MG63 (cell line): ENCODE data around the gene PI4KA. TPM values are rescaled to one million over a fixed set of nuclear protein-coding genes. Genes with fewer than 3 reads are reported as not detected.
"Not testable (repeated sequence)": the region's sequence is repeated elsewhere in the genome, so short reads cannot be mapped to it uniquely, and the experiment has no call there.

Source experiments
- DNase-seq: peaks from one replicate; pipeline ENCODE4 v3.0.0-alpha.2; 2020
- H3K27me3 ChIP-seq: fragments of 250-450 bp; sonication (Bioruptor Pico); 2 replicates; pipeline ENCODE4 v1.5.1; 2020; ENCODE audit warnings: mild to moderate bottlenecking, moderate library complexity
- H3K36me3 ChIP-seq: fragments of 250-450 bp; sonication (Bioruptor Pico); 2 replicates; pipeline ENCODE4 v1.5.1; 2020; ENCODE audit warnings: mild to moderate bottlenecking, moderate library complexity
- H3K4me3 ChIP-seq: fragments of 250-450 bp; sonication (Bioruptor Pico); 2 replicates; pipeline ENCODE4 v1.5.1; 2020; ENCODE audit warnings: mild to moderate bottlenecking, moderate library complexity
- H3K9me3 ChIP-seq: fragments of 250-450 bp; sonication (Bioruptor Pico); 2 replicates; pipeline ENCODE4 v1.5.1; 2020; ENCODE audit warnings: mild to moderate bottlenecking, moderate library complexity
- total RNA-seq: library from RNA; depleted of rRNA; stranded (reverse); fragments of >200 nt; shearing (Covaris generic); gene quantifications from 2 replicates; pipeline ENCODE4 v1.2.3, GENCODE V29; 2014; ENCODE audit warnings: low replicate concordance

The PI4KA gene
- total RNA-seq, 1 experiment from 2014 or later = 24.3 TPM

DNA sequence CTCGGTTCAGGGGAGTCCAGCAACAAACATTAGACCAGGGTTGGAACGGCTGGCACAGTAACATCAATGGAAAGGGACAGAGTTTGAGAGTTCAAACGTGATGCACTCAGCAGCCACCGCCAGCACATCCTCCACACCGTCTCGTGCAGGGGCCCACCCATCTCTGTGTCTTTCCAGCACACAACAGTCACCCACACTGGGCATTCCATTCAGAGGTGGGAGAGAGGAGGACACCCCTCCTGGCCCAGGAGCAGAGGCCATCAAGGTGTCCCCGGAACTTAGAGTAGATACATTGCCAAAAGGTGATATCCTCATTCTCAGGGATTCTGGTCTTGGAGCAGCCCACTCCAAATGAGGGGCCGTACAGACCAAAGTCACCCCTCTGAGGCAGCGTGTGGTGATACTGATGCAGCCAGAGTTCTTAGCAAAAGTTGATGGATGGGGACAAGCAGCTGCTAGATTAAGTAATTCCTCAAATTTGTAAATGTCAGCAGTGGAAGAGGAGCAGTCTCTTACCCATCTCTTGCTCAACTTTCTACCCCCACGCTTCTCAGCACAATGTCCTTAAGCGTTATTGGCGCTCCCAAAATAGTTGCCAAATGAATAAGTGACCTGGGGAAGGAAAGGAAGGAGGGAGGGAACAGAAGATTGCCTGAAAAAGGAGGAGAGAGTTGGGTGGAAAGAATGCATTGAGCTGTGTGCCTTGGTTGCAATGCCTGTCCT lies 5.7 kb upstream of the PI4KA start:
- no peak for DNase-seq
- no peak overlapping the region for H3K4me3 ChIP-seq
- H3K9me3 ChIP-seq = no peaks in the 10 kb centered on the region
- peaks cover 2% of the 10 kb centered on the region for H3K36me3 ChIP-seq
- no peaks in the 10 kb centered on the region for H3K27me3 ChIP-seq

- Histone ChIP-seq H3K4me3 (no peak overlapping the region), H3K36me3 (peaks cover 2% of the 10 kb centered on the region), H3K27me3 (no peaks in the 10 kb centered on the region), H3K9me3 (no peaks in the 10 kb centered on the region)
- no peak for DNase-seq
Observed at GRCh38 chr22:20863366-20863765, 4.8 kb upstream of the PI4KA start.

DNA sequence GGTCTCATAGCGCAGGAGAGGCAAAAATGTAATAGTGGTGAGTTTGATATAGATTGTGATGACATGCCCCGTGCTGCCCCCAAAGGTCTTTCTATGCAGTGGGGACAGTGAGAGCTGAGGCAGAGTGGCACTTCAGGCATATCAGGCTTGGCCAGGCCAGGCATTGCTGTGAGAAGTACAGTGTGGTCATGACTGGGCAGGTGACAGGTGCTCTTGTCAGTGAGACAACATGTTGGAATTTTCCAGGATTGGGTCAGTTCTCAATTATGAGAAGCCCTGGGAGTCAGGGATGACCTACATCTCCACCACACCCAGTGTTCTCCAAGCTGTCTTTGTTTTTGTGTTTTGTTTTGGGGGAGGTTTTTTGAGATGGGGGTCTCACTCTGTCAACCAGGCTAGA lies 3.9 kb upstream of the PI4KA start:
- no peaks in the 10 kb centered on the region for H3K27me3 ChIP-seq
- H3K4me3 ChIP-seq = no peak overlapping the region
- no peak for DNase-seq
- H3K9me3 ChIP-seq = no peaks in the 10 kb centered on the region
- H3K36me3 ChIP-seq = peaks cover 2% of the 10 kb centered on the region

GRCh38 chr22:20859615-20860014 lies 1.0 kb upstream of the PI4KA start:
- Histone ChIP-seq H3K36me3 (peaks cover 2% of the 10 kb centered on the region), H3K4me3 (peak overlapping the region; percentile 84), H3K9me3 (no peaks in the 10 kb centered on the region), H3K27me3 (no peaks in the 10 kb centered on the region)
- DNase-seq = no peak

- Histone ChIP-seq H3K9me3 (no peaks in the 10 kb centered on the region), H3K36me3 (peaks cover 2% of the 10 kb centered on the region), H3K27me3 (no peaks in the 10 kb centered on the region), H3K4me3 (peak overlapping the region; percentile 84)
- DNase-seq = peak; percentile 88
Observed at GRCh38 chr22:20857838-20858614, 585 bp downstream of the PI4KA start.

- DNase-seq = no peak
- Histone ChIP-seq H3K4me3 (peak overlapping the region; percentile 84), H3K9me3 (no peaks in the 10 kb centered on the region), H3K27me3 (no peaks in the 10 kb centered on the region), H3K36me3 (peaks cover 2% of the 10 kb centered on the region)
Observed at GRCh38 chr22:20857247-20857643, 1.4 kb downstream of the PI4KA start.

- no peaks in the 10 kb centered on the region for H3K9me3 ChIP-seq
Observed at GRCh38 chr22:20853236-20853660, 5.4 kb downstream of the PI4KA start.

DNA sequence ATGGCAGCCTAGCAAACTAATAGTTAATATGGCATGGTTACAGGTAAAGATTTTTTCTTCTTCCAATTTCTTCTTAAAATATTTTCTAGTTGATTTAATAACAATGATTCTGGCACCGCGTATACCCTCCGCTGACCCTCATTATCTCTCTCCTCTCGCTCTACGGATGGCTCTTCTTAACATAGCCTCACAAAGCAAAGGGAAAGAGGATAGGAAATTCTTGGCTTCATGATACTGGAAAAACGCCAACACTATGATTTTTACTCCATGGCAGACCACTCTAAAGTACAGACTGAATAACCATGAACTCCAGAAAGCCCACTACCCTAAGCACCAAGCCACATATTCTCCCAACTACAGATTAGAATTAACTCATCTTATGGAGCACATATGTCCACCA lies 6.1 kb downstream of the PI4KA start:
- Histone ChIP-seq H3K27me3 (no peaks in the 10 kb centered on the region), H3K36me3 (no peaks in the 10 kb centered on the region), H3K9me3 (no peaks in the 10 kb centered on the region), H3K4me3 (no peak overlapping the region)
- DNase-seq = no peak

More at GRCh38 chr22:20853236-20853660, 5.4 kb downstream of the PI4KA start:
- Histone ChIP-seq H3K27me3 (no peaks in the 10 kb centered on the region), H3K36me3 (no peaks in the 10 kb centered on the region), H3K4me3 (no peak overlapping the region)
- DNase-seq = no peak

- no peaks in the 10 kb centered on the region for H3K9me3 ChIP-seq
- H3K4me3 ChIP-seq = no peak overlapping the region
- no peaks in the 10 kb centered on the region for H3K27me3 ChIP-seq
- no peak for DNase-seq
- no peaks in the 10 kb centered on the region for H3K36me3 ChIP-seq
Observed at GRCh38 chr22:20852076-20852475, 6.5 kb downstream of the PI4KA start.

GRCh38 chr22:20847318-20847822 lies 11.2 kb downstream of the PI4KA start:
- no peak for DNase-seq
- no peaks in the 10 kb centered on the region for H3K36me3 ChIP-seq
- H3K9me3 ChIP-seq = no peaks in the 10 kb centered on the region
- no peak overlapping the region for H3K4me3 ChIP-seq
- no peaks in the 10 kb centered on the region for H3K27me3 ChIP-seq

DNA sequence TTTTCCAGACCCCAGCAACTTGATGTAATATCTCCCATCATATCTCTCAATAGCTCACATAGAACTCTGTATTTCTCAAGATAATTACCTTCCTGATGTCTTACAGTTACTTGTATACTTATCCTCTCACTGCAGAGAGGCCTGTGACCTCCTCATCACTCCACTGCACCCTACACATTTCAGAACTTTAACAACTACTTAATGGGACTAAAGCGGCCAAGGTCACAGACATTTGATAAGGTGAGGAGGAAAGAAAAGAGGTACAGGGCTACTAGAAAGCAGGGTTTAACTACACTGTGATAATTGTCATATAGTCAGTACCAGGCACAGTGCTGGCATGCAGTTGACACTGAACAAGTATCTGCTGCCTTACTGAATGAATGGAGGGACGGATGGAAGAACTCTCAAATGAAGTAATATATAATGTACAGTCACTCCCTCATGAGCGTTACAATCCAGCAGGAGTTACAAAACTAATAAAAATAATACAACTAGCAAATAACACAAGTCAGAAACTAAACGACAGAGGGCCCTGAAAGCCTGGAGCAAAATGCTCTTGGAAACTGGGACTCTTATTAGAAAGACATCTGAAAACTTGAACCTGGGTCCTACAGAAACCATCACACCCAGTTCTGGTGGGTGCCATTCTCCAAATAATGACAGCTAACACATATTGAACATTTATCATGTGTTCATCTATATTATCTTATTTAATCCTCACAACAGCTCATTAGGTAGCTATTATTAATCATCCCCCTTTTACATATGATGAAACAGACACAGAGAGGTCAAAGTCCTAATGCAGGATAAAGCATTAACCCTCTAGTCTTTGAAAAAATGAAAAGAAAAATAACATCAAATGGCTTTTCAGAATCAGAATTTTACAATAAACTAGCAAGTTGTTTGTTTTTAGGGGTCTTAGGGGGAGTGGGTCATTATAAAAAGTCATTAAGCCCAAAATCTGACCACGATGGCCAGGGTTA lies 14.3 kb downstream of the PI4KA start:
- Histone ChIP-seq H3K27me3 (no peaks in the 10 kb centered on the region), H3K4me3 (no peak overlapping the region), H3K36me3 (no peaks in the 10 kb centered on the region)

DNA sequence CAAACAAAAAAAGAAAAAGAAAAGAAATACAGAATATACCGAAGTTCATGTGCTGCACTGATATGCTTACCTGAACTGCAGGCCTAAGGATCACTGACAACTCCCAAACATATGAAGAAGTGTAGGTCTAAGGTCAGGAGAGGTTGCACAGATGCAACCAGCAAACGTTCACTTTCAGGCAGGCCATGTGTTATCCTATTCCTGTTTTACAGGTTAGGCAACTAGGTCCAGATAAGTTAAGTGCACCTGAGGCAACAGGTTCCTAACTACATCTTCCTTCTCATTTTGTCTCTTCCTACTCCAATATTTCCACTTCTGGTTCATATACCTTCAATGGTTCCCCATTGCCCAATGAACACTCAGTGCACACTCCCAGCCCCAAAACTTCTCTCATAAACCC lies 15.1 kb downstream of the PI4KA start:
- H3K36me3 ChIP-seq = no peaks in the 10 kb centered on the region
- no peaks in the 10 kb centered on the region for H3K9me3 ChIP-seq
- no peaks in the 10 kb centered on the region for H3K27me3 ChIP-seq
- DNase-seq = no peak
- H3K4me3 ChIP-seq = no peak overlapping the region

More for the DNA sequence above, 14.3 kb downstream of the PI4KA start:
- H3K9me3 ChIP-seq = no peaks in the 10 kb centered on the region
- no peak for DNase-seq

DNA sequence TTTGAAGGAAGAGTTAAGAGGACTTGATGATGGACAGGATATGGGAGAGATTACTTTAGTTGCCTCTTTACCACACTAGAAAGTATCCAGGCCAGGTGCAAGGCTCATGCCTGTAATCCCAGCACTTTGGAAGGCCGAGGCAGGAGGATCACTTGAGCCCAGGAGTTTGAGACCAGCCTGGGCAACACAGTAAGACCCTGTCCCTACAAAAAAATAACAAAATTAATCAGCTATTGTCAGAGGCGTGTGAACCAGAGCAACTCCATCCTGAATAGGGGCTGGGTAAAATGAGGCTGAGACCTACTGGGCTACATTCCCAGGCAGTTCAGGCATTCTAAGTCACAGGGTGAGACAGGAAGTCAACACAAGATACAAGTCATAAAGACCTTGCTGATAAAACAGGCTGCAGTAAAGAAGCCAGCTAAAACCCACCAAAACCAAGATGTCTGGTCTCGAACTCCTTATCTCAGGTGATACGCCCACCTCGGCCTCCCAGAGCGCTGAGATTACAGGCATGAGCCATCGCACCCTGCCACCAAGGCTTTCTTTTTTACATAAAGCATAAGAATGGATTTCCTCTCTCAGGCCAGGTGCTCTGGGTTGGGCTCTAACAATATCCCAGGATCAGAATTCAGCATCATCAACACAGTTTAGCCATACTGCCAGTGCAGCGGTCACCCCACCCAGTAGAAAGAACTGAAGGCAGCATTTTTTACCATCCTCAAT lies 17.8 kb downstream of the PI4KA start:
- no peaks in the 10 kb centered on the region for H3K9me3 ChIP-seq
- H3K36me3 ChIP-seq = no peaks in the 10 kb centered on the region
- no peak for DNase-seq
- no peak overlapping the region for H3K4me3 ChIP-seq
- H3K27me3 ChIP-seq = no peaks in the 10 kb centered on the region

DNA sequence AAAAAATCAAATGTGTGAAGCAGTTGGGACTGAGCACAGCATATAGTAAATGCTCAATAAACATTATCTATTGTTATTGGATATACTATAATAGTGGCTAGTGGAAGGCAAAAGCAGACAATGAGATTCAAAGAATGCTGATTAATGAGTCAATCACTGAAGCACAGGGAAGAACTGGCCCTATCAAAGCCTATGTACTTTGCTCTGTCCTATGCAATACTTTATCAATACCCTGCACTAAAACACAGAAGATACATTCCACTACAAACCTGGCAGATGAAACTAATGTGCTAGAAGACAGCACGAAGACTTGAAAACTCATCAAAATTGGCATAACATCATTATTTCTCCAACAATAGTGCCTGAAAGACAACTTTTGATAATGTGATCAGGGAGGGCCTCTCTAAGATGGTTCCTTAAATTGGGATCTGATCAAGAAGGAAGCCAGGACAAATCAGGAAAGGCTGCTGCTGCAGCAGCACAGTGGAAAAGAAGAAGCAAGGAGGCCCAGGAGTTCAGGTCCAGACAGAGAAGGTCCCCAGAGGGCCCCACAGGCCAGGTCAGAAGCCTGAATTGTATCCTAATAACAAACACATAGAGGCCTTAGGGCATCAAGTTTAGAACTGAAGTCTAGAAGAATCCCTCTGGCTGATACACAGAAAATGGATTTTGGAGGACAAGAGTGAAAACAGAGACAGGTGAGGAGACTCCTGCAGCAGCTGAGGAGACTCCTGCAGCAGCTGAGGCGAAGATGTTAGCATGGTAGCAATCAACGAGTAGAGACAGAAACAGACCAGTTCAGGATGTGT lies 18.6 kb downstream of the PI4KA start:
- Histone ChIP-seq H3K27me3 (no peaks in the 10 kb centered on the region), H3K4me3 (no peak overlapping the region), H3K9me3 (no peaks in the 10 kb centered on the region), H3K36me3 (no peaks in the 10 kb centered on the region)
- no peak for DNase-seq

- not testable (repeated sequence) for H3K9me3 ChIP-seq, DNase-seq, H3K4me3 ChIP-seq, H3K27me3 ChIP-seq, H3K36me3 ChIP-seq
Observed at GRCh38 chr22:20839354-20839753, 19.3 kb downstream of the PI4KA start.
